Psoas muscle (tissue), 8 donors: ENCODE data around the gene JUND. TPM values are rescaled to one million over a fixed set of nuclear protein-coding genes. Genes with fewer than 3 reads are reported as not detected.

Source experiments
- ATAC-seq, 4 donors: fragments of 200-7000 bp; cut with Tn5 transposase; one replicate each; pipeline ENCODE4 v1.9.1; 2020; ENCODE audit warnings: moderate library complexity in 3 of 4, mild to moderate bottlenecking in 2 of 4
- DNase-seq, 2 donors: peaks; one replicate each; pipeline ENCODE4 v3.0.0-alpha.2; 2020
- H3K27ac ChIP-seq: fragments of 200-600 bp; one replicate; pipeline ENCODE4 v1.8.0; 2022
- H3K27me3 ChIP-seq, 3 donors: fragments of 200-600 bp in 1 of 3; one replicate each; pipeline versions ENCODE4 v1.6.1 to v1.8.0; 2013 to 2022; ENCODE audit warnings: low read length in 2 of 3, mild to moderate bottlenecking in 2 of 3, moderate library complexity in 1 of 3; ENCODE audit not compliant: insufficient read depth in 3 of 3
- H3K36me3 ChIP-seq, 2 donors: fragments of 200-600 bp in 1 of 2; one replicate each; pipeline versions ENCODE4 v1.6.1 to v1.8.0; 2013 to 2022; ENCODE audit warnings: low read depth in 1 of 2, mild to moderate bottlenecking in 1 of 2, moderate library complexity in 1 of 2; ENCODE audit not compliant: insufficient read depth in 1 of 2
- H3K4me1 ChIP-seq: fragments of 200-600 bp; one replicate; pipeline ENCODE4 v1.8.0; 2022
- H3K4me3 ChIP-seq: fragments of 200-600 bp; one replicate; pipeline ENCODE4 v1.8.0; 2022; ENCODE audit warnings: mild to moderate bottlenecking
- H3K9me3 ChIP-seq: fragments of 200-600 bp; one replicate; pipeline ENCODE4 v1.8.0; 2022
- CTCF ChIP-seq: fragments of 200-600 bp; IDR thresholded peaks from one replicate; pipeline ENCODE4 v1.8.0; 2022; ENCODE audit warnings: antibody characterized with exemption
- WGBS, 3 donors: extraction: QIAGEN DNeasy Blood & Tissue Kit; methylation state at CpG; one replicate each; pipeline versions ENCODE4 v1.1.6 to v1.1.7; 2013; 5-methylcytosine and 5-hydroxymethylcytosine counted together
- intact Hi-C, 2 donors: fragments of 100-400 bp; cut with DNase I; formaldehyde crosslinking; loops; one replicate each; pipeline versions ENCODE4 v1.11.0 to v1.14.2; 2022
- polyA plus RNA-seq, 3 donors: library from polyadenylated mRNA; stranded (reverse); fragments of 200-250 nt; gene quantifications; one replicate each; pipeline ENCODE4 v1.2.3, GENCODE V29; 2013
- total RNA-seq, 4 donors: library from RNA; stranded (reverse); fragmentation: NEBNext Ultra II Directional in 2 of 4; extraction: Animal tissue kit (Norgen Biotek cat#: 25700) in 2 of 4; gene quantifications; one replicate each; pipeline versions ENCODE4 v1.2.1 to v1.2.4, GENCODE V29; 2021 to 2023
- donor health status: healthy with polysubstance abuse.
- donor health status: DM: no; HTN: no; CAD: no; lungs with moderate emphysema.
- donor health status: Bipolar disorder and iron deficiency.
- donor health status: healthy.
- donor health status: DM: yes; HTN: yes; CAD: no.
- donor health status: DM: no; HTN: no; CAD: no.
- donor health status: DM: no; HTN: no; CAD: no.
- donor health status: DM: yes; HTN: yes; CAD: no.

The JUND gene
- total and polyA plus RNA-seq, 7 donors, result 22.7 to 77.1 (median 68.0) TPM

- Histone ChIP-seq H3K36me3 (no peaks in the 10 kb centered on the region), H3K27ac (no peak overlapping the region), H3K9me3 (no peaks in the 10 kb centered on the region), H3K4me1 (peaks cover 17% of the 10 kb centered on the region), H3K4me3 (no peak overlapping the region), H3K27me3 (peaks cover 0 to 25% (median 2%) of the 10 kb centered on the region in 3 donors)
- WGBS, 3 donors, result 59 to 62% (median 62%) methylated on average over 18 of the region's 18 CpGs
- intact Hi-C loops, result no loop called here
- ATAC-seq (no peak), DNase-seq (no peak)
- TF ChIP-seq CTCF, result no peak
These were observed 50.3 kb downstream of the JUND start for GRCh38 chr19:18230941-18231734.

GRCh38 chr19:18229915-18230314 lies 51.5 kb downstream of the JUND start:
- TF ChIP-seq CTCF, result no peak
- no peaks in the 10 kb centered on the region for H3K9me3 ChIP-seq
- peaks cover 24% of the 10 kb centered on the region for H3K4me1 ChIP-seq
- intact Hi-C loops, result loop anchor here in 1 of 2 donors (10.0 kb wide), 1 partner anchor 185 kb away; the partner anchor contains the start of gene SSBP4
- DNase-seq, result no peak
- H3K4me3 ChIP-seq, result no peak overlapping the region
- WGBS, 3 donors, result 68 to 78% (median 69%) methylated on average over 4 of the region's 4 CpGs
- H3K36me3 ChIP-seq, result no peaks in the 10 kb centered on the region
- H3K27me3 ChIP-seq, result peaks cover 0 to 25% (median 2%) of the 10 kb centered on the region in 3 donors
- no peak overlapping the region for H3K27ac ChIP-seq
- ATAC-seq, result no peak

Other genes starting within 250 kb of the JUND start
- gene IL12RB1, start 194.7 kb downstream of the JUND start, total RNA-seq, result under 1 TPM; 0.15 to 0.53 (median 0.26) TPM
- gene IL12RB1, start 194.7 kb downstream of the JUND start, polyA plus RNA-seq, result under 1 TPM in 2 of 3 donors, not detected in 1; 0.14 to 0.17 TPM
- 1 to 10 TPM; 1.7 to 5.1 (median 3.2) TPM for gene MAST3, start 183.8 kb downstream of the JUND start, total RNA-seq
- gene MAST3, start 183.8 kb downstream of the JUND start, polyA plus RNA-seq, result 1 to 10 TPM in 1 of 3 donors, under 1 TPM in 2; 0.34 to 2.5 (median 0.96) TPM
- gene PIK3R2, start 128.5 kb downstream of the JUND start, total RNA-seq, result 10 to 100 TPM in 3 of 4 donors, 1 to 10 TPM in 1; 8.6 to 20.8 (median 15.0) TPM
- gene PIK3R2, start 128.5 kb downstream of the JUND start, polyA plus RNA-seq, result 1 to 10 TPM; 4.6 to 6.0 (median 4.7) TPM
- 10 to 100 TPM in 3 of 4 donors, 1 to 10 TPM in 1; 4.3 to 21.5 (median 12.5) TPM for gene IFI30, start 107.8 kb downstream of the JUND start, total RNA-seq
- gene IFI30, start 107.8 kb downstream of the JUND start, polyA plus RNA-seq, result 10 to 100 TPM in 1 of 3 donors, 1 to 10 TPM in 2; 1.4 to 11.7 (median 4.7) TPM
- gene MPV17L2, start 88.4 kb downstream of the JUND start, total RNA-seq, result 10 to 100 TPM in 1 of 4 donors, 1 to 10 TPM in 3; 5.9 to 12.7 (median 8.4) TPM
- 10 to 100 TPM; 19.9 to 23.3 (median 20.7) TPM for gene MPV17L2, start 88.4 kb downstream of the JUND start, polyA plus RNA-seq
- 1 to 10 TPM in 2 of 4 donors, under 1 TPM in 2; 0.86 to 3.6 (median 1.5) TPM for gene RAB3A, start 77.6 kb downstream of the JUND start, total RNA-seq
- 1 to 10 TPM in 1 of 3 donors, under 1 TPM in 2; 0.44 to 1.4 (median 0.81) TPM for gene RAB3A, start 77.6 kb downstream of the JUND start, polyA plus RNA-seq
- gene PDE4C, start 55.2 kb downstream of the JUND start, total RNA-seq, result 1 to 10 TPM in 1 of 4 donors, under 1 TPM in 3; 0.27 to 2.5 (median 0.86) TPM
- under 1 TPM; 0.43 to 0.86 (median 0.86) TPM for gene PDE4C, start 55.2 kb downstream of the JUND start, polyA plus RNA-seq
- 1 to 10 TPM in 1 of 4 donors, under 1 TPM in 3; 0.32 to 1.5 (median 0.43) TPM for gene IQCN, start 7.2 kb downstream of the JUND start, total RNA-seq
- gene IQCN, start 7.2 kb downstream of the JUND start, polyA plus RNA-seq, result under 1 TPM; 0.12 to 0.57 (median 0.17) TPM
- gene LSM4, start 41.5 kb upstream of the JUND start, total RNA-seq, result 100 to 1,000 TPM in 2 of 4 donors, 10 to 100 TPM in 2; 87.9 to 136 (median 112) TPM
- gene LSM4, start 41.5 kb upstream of the JUND start, polyA plus RNA-seq, result 100 to 1,000 TPM; 118 to 215 (median 139) TPM
- gene PGPEP1, start 59.0 kb upstream of the JUND start, total RNA-seq, result 10 to 100 TPM; 18.3 to 47.8 (median 31.7) TPM
- 10 to 100 TPM in 1 of 3 donors, 1 to 10 TPM in 2; 8.0 to 13.8 (median 9.1) TPM for gene PGPEP1, start 59.0 kb upstream of the JUND start, polyA plus RNA-seq
- 1 to 10 TPM in 2 of 4 donors, under 1 TPM in 2; 0.50 to 8.5 (median 2.2) TPM for gene GDF15, start 104.5 kb upstream of the JUND start, total RNA-seq
- gene GDF15, start 104.5 kb upstream of the JUND start, polyA plus RNA-seq, result 10 to 100 TPM in 1 of 3 donors, under 1 TPM in 2; 0.27 to 37.1 (median 0.35) TPM
- gene LRRC25, start 116.0 kb upstream of the JUND start, total RNA-seq, result 1 to 10 TPM; 2.0 to 4.1 (median 2.4) TPM
- 1 to 10 TPM in 2 of 3 donors, under 1 TPM in 1; 0.65 to 5.2 (median 1.3) TPM for gene LRRC25, start 116.0 kb upstream of the JUND start, polyA plus RNA-seq
- 10 to 100 TPM; 29.1 to 46.1 (median 29.6) TPM for gene SSBP4, start 137.8 kb upstream of the JUND start, total RNA-seq
- gene SSBP4, start 137.8 kb upstream of the JUND start, polyA plus RNA-seq, result 10 to 100 TPM; 25.8 to 37.8 (median 28.6) TPM
- gene ISYNA1, start 156.5 kb upstream of the JUND start, total RNA-seq, result 10 to 100 TPM in 3 of 4 donors, 1 to 10 TPM in 1; 9.8 to 17.0 (median 10.9) TPM
- gene ISYNA1, start 156.5 kb upstream of the JUND start, polyA plus RNA-seq, result 1 to 10 TPM; 6.3 to 8.6 (median 8.0) TPM
- 10 to 100 TPM; 17.5 to 40.2 (median 24.9) TPM for gene ELL, start 240.4 kb upstream of the JUND start, total RNA-seq
- 10 to 100 TPM in 1 of 3 donors, 1 to 10 TPM in 2; 7.5 to 12.3 (median 9.2) TPM for gene ELL, start 240.4 kb upstream of the JUND start, polyA plus RNA-seq